GM18868 (cell line): Measurements from ENCODE around the gene LAIR2.
A peak's percentile ranks its signal among the peaks of the same experiment; 100 is the strongest.
"Not testable (repeated sequence)": the region's sequence is repeated elsewhere in the genome, so short reads cannot be mapped to it uniquely, and the experiment has no call there.

Experiments
- ATAC-seq: cut with Tn5 transposase; IDR thresholded peaks from one replicate; pipeline ENCODE4 v1.9.1; 2021; ENCODE audit warnings: mild to moderate bottlenecking, moderate library complexity; ENCODE audit not compliant: unreplicated experiment

The LAIR2 gene

GRCh38 chr19:54464044-54464629 lies 38.5 kb upstream of the LAIR2 start:
- peak; percentile 33 for ATAC-seq

- ATAC-seq = peak; percentile 53
These were observed 37.8 kb upstream of the LAIR2 start for GRCh38 chr19:54464630-54465425.

GRCh38 chr19:54465426-54466109 lies 37.1 kb upstream of the LAIR2 start:
- ATAC-seq = no peak

- not testable (repeated sequence) for ATAC-seq
These were observed 36.5 kb upstream of the LAIR2 start for GRCh38 chr19:54466110-54466480.

GRCh38 chr19:54469496-54469934 lies 33.1 kb upstream of the LAIR2 start:
- no peak for ATAC-seq

- ATAC-seq = no peak
These were observed 32.2 kb upstream of the LAIR2 start for GRCh38 chr19:54470276-54470887.

GRCh38 chr19:54470991-54471782 lies 31.4 kb upstream of the LAIR2 start:
- ATAC-seq = no peak

GRCh38 chr19:54473071-54473891 lies 29.4 kb upstream of the LAIR2 start, which contains the start of gene CDC42EP5:
CDC42EP5 (minus strand) TSS chr19:54473296; CDS start chr19:54465547, 7,749 bp downstream.
- ATAC-seq = no peak

GRCh38 chr19:54473892-54474372 lies 28.7 kb upstream of the LAIR2 start:
- no peak for ATAC-seq

- no peak for ATAC-seq
These were observed 26.9 kb upstream of the LAIR2 start for GRCh38 chr19:54475706-54476105.

GRCh38 chr19:54477650-54478049 lies 25.0 kb upstream of the LAIR2 start:
- no peak for ATAC-seq

- ATAC-seq = no peak
These were observed 23.9 kb upstream of the LAIR2 start for GRCh38 chr19:54478677-54479266.

- ATAC-seq = no peak
These were observed 22.6 kb upstream of the LAIR2 start for GRCh38 chr19:54480051-54480450.

GRCh38 chr19:54481326-54481930 lies 21.2 kb upstream of the LAIR2 start:
- no peak for ATAC-seq

GRCh38 chr19:54482889-54483288 lies 19.7 kb upstream of the LAIR2 start:
- ATAC-seq = no peak

GRCh38 chr19:54484451-54484850 lies 18.2 kb upstream of the LAIR2 start:
- ATAC-seq = no peak

- no peak for ATAC-seq
These were observed 16.8 kb upstream of the LAIR2 start for GRCh38 chr19:54485851-54486250.

- ATAC-seq = no peak
These were observed 13.3 kb upstream of the LAIR2 start for GRCh38 chr19:54489341-54489740.

- no peak for ATAC-seq
These were observed 12.9 kb upstream of the LAIR2 start for GRCh38 chr19:54489766-54490165.
